SIG-M5 treated with dmso at 0.1 percent for 504 hours (cell line): ENCODE data around the gene MC1R.

Source experiments
- DNase-seq: peaks from one replicate; lab custom pipeline; 2025; ENCODE audit not compliant: unreplicated experiment; lab: John Stamatoyannopoulos, UW

MC1R gene

GRCh38 chr16:89895482-89896250 lies 23.0 kb upstream of the MC1R start:
- DNase-seq = no peak

DNA sequence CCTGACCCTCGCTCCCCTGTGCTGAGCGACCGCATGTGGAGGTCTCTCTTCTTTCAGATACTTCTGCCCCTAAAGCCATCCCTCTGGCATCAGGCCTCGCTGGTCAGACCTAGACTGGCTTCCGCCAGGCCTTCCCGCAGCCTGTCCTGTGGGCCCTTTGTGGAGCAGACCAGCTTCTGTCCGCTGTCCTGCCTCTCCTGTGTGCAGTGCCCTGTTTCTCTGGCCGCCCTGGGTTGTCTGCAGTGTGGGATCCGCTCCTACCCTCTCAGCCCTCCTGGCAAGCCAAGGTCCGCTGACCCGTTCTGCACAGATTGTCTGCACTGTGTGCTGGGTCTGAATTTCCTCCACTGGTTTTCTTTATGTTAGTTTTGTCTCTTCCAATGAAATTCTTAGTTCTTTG lies 21.5 kb upstream of the MC1R start:
- no peak for DNase-seq

DNA sequence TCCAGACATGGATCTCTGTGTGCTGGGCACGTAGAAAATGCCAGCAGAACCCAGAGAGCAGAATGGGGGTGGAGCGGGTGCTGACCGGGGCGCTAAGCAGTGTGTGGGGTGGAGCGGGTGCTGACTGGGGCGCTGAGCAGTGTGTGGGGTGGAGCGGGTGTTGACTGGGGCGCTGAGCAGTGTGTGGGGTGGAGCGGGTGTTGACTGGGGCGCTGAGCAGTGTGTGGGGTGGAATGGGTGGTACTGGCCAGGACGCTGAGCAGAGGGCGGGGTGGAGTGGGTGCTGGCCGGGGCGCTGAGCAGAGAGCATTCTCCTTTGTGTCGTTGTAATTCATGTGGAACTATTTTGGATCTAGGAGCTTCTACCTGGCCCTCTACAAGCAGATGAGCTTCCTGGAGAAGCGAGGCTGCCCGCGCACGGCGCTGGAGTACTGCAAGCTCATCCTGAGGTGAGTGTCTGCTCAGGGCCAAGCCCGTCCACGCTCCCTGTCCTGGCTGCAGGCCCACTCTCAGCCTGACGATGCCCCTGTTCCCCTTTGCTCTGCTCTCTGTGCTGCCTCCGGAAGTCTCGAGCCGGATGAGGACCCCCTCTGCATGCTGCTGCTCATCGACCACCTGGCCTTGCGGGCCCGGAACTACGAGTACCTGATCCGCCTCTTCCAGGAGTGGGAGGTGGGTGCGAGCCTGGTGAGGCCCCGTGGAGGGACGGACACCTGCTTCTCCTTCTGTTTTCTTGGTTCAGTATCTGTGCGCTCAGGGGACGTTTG lies 20.3 kb upstream of the MC1R start:
- no peak for DNase-seq

DNA sequence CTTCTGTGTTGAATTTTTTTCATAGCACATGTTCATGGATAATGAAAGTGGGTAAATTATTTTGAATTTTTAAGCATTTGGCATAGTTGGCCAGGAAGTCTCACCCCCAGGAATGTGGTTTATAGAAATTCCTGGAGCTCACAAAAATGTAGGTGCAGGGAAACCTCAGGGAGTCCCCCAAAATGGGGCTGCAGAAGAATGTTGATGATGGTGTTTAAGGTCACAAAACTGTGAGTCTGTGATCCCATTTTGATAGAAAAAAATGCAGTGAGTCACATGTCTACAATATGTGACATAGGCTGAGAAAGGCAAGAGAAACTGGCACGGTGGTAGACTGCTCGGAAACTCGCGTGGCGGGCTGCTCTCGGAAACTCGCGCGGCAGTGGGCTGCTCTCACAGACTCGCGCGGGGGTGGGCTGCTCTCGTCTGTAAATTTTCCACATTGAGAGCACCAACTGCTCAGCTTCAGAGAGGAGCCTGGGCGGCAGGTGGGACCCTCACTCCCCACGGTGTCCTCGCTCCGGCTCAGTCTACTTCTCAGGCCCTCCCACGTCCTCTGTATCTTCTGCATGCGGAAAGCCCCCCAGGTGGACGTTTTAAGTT lies 18.7 kb upstream of the MC1R start:
- no peak for DNase-seq

GRCh38 chr16:89900885-89901284 lies 17.8 kb upstream of the MC1R start:
- no peak for DNase-seq

DNA sequence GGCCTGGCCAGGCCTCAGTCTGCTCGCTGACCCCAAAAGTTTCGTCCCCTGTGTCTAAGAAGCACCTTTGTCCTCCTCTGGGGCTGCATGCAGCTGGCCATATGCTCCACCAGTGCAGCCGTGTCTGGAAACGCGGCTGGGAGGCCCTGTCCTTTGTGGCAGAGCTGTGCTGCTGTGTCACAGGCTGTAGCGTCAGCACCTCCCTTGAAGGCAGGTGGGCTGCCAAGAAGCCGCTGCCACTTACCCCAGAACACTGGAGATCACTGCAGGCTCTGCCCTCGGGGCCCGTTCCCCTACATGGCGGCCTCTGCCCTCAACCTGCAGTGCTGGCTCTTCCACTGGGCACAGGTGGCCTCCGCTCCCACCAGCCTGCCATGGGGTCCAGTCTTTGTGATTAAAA lies 15.7 kb upstream of the MC1R start:
- DNase-seq = no peak

GRCh38 chr16:89903908-89904515 lies 14.7 kb upstream of the MC1R start:
- DNase-seq = no peak

DNA sequence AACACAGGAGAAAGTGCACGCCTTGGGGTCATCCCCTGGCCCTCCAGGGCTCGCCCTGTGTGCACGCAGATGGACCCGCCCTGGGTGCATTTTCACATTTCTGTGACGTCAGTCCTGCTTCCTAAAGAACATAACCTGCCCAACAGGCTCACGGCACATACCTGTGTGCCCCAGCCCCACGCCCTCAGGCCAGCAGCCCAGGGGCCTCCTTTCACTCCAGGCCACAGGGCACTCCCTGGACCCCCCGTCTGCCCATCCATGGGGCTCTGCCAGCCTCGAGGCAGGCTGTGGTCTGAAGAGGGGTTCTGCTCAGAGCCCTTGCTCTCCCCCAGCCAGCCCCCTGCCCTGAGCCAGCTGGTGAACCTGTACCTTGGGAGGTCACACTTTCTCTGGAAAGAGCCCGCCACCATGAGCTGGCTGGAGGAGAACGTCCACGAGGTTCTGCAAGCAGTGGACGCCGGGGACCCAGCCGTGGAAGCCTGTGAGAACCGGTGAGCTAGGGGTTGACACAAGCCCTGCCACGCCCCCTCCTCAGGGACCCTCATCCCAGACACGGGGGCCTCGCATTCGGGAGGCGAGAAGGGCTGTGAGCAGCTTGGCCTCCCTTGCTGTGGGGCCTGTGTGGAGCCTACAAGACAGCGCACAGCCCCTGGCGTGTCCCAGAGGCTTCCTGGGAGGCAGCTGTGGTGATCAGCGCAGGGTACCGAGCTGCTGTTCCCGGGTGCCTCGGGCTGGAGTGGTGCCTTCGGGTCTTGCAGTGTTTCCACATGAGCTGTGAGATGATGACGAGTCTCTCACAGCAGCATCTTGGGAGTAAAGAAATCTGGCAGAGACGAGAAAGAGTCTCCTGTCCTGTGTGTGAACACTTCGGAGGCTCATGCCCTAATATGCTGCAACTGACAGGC lies 13.8 kb upstream of the MC1R start:
- DNase-seq = peak; percentile 51

DNA sequence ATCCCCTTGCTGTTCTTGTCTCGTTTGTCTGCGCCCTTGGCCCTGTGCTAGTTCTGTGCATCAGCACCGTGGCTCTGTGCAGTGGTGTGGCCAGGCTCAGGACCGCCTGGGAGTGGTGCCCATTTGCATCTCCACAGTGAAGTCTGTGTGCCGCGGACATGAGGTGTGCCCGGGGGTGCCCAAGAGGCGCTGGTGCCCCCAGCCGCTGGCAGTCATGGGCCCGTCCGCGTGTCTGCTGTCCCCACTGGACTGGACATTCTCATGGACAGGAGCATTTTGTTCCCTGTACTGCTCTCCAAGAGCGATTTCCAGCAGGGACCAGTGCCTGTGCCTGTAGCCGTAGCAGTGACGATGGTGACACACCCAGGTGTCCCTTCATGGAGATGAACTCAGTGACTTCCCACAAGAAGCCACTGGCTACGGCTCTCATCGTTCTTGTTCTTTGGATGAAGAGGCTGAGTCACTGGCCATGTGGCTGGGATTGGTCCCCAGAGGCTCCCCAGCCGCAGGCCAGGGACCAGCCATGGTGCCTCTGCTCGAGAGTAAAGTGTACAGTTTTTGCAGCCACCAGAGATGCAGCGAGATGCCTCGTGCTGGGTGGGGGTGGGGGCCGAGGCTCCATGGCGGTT lies 13.0 kb upstream of the MC1R start:
- no peak for DNase-seq

DNA sequence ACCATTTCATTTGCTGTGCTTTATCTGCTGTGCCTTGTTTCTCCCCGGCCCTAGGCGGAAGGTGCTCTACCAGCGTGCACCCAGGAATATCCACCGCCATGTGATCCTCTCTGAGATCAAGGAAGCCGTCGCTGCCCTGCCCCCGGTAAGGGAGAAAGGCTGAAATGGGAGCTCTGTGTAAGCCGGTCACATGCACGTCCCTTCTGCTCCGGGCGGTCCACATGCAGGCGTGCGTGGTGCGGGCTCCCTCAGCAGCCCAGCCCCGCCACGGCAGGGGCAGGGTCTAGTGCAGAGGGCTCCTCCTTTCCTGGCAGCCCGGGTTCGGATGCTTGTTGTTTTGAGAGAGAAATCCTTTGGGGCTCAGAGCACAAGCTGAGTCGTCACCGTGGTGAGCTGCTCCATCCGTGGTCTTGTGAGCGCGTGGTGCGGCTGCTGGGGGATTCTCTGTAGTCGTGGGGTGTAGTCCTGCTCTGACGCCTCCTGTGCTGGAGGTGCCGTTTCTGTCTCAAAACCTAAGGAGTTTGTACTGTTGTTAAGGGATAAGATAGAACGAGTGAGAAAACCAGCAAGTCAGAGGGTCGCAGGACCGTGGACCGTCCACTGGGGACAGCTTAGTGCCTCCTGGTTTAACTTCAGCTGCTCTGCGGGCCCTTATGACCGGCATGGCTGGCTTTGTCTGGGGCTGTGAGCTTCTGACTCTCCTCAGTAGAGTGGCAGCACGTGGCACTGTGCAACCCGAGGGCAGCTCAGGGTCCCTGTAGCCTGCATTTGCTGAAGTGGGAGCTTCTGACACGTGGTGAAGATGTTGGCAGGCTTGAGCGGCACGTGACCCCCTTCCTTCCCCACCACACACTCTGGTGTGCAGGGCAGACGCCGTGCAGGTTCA lies 12.3 kb upstream of the MC1R start:
- no peak for DNase-seq

- no peak for DNase-seq
Observed at GRCh38 chr16:89907055-89907814, 11.4 kb upstream of the MC1R start.

DNA sequence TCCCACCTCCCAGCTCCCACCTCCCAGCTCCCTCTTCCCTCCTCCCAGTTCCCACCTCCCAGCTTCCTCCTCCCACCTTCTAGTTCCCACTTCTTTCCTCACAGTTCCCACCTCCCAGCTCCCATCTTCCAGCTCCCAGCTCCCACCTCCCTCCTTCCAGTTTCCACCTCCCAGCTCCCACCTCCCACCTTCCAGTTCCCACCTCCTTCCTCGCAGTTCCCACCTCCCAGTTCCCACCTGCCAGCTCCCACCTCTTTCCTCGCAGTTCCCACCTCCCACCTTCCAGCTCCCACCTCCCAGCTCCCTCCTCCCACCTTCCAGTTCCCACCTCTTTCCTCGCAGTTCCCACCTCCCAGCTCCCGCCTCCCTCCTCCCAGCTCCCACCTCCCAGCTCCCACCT lies 10.4 kb upstream of the MC1R start:
- DNase-seq = no peak

GRCh38 chr16:89909777-89910716 lies 8.6 kb upstream of the MC1R start:
- DNase-seq = peak; percentile 62

- no peak for DNase-seq
Observed at GRCh38 chr16:89910717-89911354, 7.8 kb upstream of the MC1R start.

DNA sequence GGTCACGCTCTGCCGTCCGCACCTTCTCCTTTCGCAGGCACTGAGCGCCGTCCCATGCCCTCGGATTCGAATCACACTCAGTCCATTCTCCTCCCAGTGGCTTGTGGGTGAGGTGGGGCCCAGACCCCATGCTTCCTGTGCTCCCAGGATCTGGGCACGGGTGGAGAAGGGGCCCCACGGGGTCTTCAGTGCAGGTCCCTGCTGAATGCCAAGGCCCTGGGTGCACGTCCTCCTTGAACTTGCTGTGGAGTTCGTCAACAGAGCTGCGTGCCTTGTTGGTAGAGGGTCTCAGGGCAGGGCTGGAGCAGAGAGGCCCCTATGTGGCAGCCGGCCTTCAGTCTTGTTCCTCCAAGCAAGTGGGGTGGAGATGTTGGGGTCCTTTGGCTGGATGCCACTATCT lies 7.3 kb upstream of the MC1R start:
- DNase-seq = no peak

DNA sequence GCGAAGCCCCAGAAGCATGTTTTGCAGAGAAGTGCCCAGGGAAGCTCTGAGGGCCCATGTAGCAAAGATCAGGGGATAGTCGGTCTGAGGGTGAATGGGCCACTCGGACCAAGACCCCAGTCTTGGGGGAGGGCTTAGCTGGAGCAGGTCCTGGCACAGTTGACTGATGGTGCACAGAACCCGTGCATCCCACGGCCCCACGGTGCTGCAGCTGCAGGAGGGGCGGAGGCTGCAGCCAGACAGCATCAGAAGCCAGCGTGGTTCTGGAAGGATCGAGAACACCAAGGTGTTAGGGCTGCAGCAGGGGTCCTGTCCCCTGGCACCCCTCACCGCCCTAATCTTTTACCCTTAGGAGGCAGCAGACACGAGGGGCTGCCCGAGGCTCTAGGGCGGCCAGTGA lies 6.5 kb upstream of the MC1R start:
- no peak for DNase-seq

GRCh38 chr16:89912627-89913026 lies 6.0 kb upstream of the MC1R start:
- no peak for DNase-seq
